K562 (cell line): ENCODE results near the gene DCLK1. TPM values are rescaled to one million over a fixed set of nuclear protein-coding genes. Genes with fewer than 3 reads are reported as not detected.

Source experiments
- ATAC-seq: fragments of 200-7000 bp; cut with Tn5 transposase; 3 replicates; pipeline ENCODE4 v1.9.1; 2020; ENCODE audit warnings: moderate library complexity
- BruUV-seq: library from RNA; stranded (reverse); fragments of 400-500 nt; replicated peaks from 2 replicates; lab custom pipeline; 2021; lab: Mats Ljungman, UMichigan
- CTCF ChIA-PET: fragments of 300-600 bp; formaldehyde crosslinking; extraction: SDS; loops from one replicate; lab custom pipeline; 2021; ENCODE audit warnings: low intra/inter-chr PET ratio; lab: Yijun Ruan, JAX
- POLR2A ChIA-PET: fragments of 300-600, 350-650 bp; sonication (Branson Sonifier 250); formaldehyde crosslinking; extraction: SDS; loops from one replicate; lab custom pipeline; 2021; ENCODE audit warnings: antibody characterized with exemption, inconsistent platforms; lab: Yijun Ruan, JAX
- DNase-seq, 4 experiments: peaks; one replicate each; pipeline versions ENCODE4 v3.0.0 to v3.0.0-alpha.2; 2011 to 2018; ENCODE audit warnings: low spot score in 3 of 4, mixed read lengths in 3 of 4; ENCODE audit errors: extremely low read depth in 1 of 4
- FAIRE-seq: peaks from 2 replicates; lab custom pipeline; 2011; peaks lifted over from hg19 to GRCh38; lab: Jason Lieb, UNC
- H2AFZ ChIP-seq: 2 replicates; pipeline ENCODE4 v1.6.0; 2011; ENCODE audit warnings: low read depth, low read length, control low read depth, inconsistent platforms
- H3K27ac ChIP-seq: fragments of 200-600 bp; 3 replicates; pipeline ENCODE4 v1.8.0; 2011; ENCODE audit warnings: low read depth, mild to moderate bottlenecking, control low read depth, inconsistent platforms, low read length, moderate library complexity, mixed read lengths; ENCODE audit errors: extremely low read depth
- H3K27me3 ChIP-seq, 2 experiments: fragments of 300-600 bp in 1 of 2; 2 replicates in 1 of 2; 3 replicates in 1 of 2; pipeline versions ENCODE4 v1.6.0 to v1.8.0; 2011; ENCODE audit warnings: inconsistent platforms in 2 of 2, low read length in 2 of 2, mild to moderate bottlenecking in 1 of 2, mixed read lengths in 1 of 2, moderate library complexity in 1 of 2; ENCODE audit not compliant: control insufficient read depth in 2 of 2, insufficient read depth in 2 of 2
- H3K36me3 ChIP-seq: fragments of 300-600 bp; 3 replicates; pipeline ENCODE4 v1.8.0; 2011; ENCODE audit warnings: mild to moderate bottlenecking, low read length, inconsistent platforms; ENCODE audit not compliant: control insufficient read depth, insufficient read depth
- H3K4me1 ChIP-seq, 2 experiments: fragments of 200-600 bp in 1 of 2; replicated peaks in 1 of 2; 2 replicates in 1 of 2; 3 replicates in 1 of 2; pipeline versions ENCODE4 v1.5.1 to v1.8.0; 2011; ENCODE audit warnings: inconsistent platforms in 2 of 2, low read length in 2 of 2, mild to moderate bottlenecking in 1 of 2, mixed read lengths in 1 of 2, moderate library complexity in 1 of 2; ENCODE audit not compliant: control insufficient read depth in 2 of 2, insufficient read depth in 2 of 2
- H3K4me2 ChIP-seq: 2 replicates; pipeline ENCODE4 v1.6.1; 2011; ENCODE audit warnings: low read length, control low read depth, inconsistent platforms, mixed read lengths; ENCODE audit not compliant: insufficient read depth
- H3K4me3 ChIP-seq: fragments of 200-600 bp; sonication (generic), shearing (Covaris generic); 2 replicates; pipeline ENCODE4 v1.5.1; 2016; ENCODE audit warnings: control low read depth, inconsistent platforms
- H3K79me2 ChIP-seq: fragments of 200-600 bp; 3 replicates; pipeline ENCODE4 v1.8.0; 2011; ENCODE audit warnings: low read length, inconsistent platforms; ENCODE audit not compliant: control insufficient read depth, insufficient read depth
- H3K9ac ChIP-seq, 2 experiments: 2 replicates each; pipeline versions ENCODE4 v1.6.0 to v1.6.1; 2011; ENCODE audit warnings: low read depth in 2 of 2, low read length in 2 of 2, control low read depth in 1 of 2, inconsistent platforms in 1 of 2, mild to moderate bottlenecking in 1 of 2, mixed read lengths in 1 of 2; ENCODE audit not compliant: insufficient read depth in 1 of 2
- H3K9me1 ChIP-seq: one replicate; pipeline ENCODE4 v1.6.0; 2011; ENCODE audit warnings: inconsistent platforms, mild to moderate bottlenecking, low read length, moderate library complexity; ENCODE audit not compliant: control insufficient read depth, insufficient read depth
- H3K9me3 ChIP-seq: replicated peaks from 2 replicates; pipeline ENCODE4 v1.5.1; 2011; ENCODE audit warnings: low read depth, low read length, inconsistent platforms; ENCODE audit not compliant: control insufficient read depth, insufficient read depth
- H4K20me1 ChIP-seq: replicated peaks from 2 replicates; pipeline ENCODE4 v1.6.1; 2011; ENCODE audit warnings: low read length, inconsistent platforms, mixed read lengths; ENCODE audit not compliant: control insufficient read depth, insufficient read depth
- BRCA1 ChIP-seq, 2 experiments: fragments of 450-650 bp in 1 of 2; sonication (generic) in 1 of 2; formaldehyde crosslinking in 1 of 2; IDR thresholded peaks; 2 replicates each; pipeline versions ENCODE4 v1.5.0 to v1.6.1; 2017 to 2020; ENCODE audit warnings: mild to moderate bottlenecking in 1 of 2, missing genetic modification reagents in 1 of 2
- BRD4 ChIP-seq: fragments of 200-600 bp; sonication (generic); IDR thresholded peaks from 2 replicates; pipeline ENCODE4 v1.6.1; 2017; ENCODE audit warnings: inconsistent platforms
- CAMTA2 ChIP-seq: fragments of 250-450 bp; sonication (Bioruptor Pico); conservative IDR thresholded peaks from 2 replicates; pipeline ENCODE4 v1.5.1; 2022
- CHD1 ChIP-seq: fragments of 200-600 bp; sonication (generic); IDR thresholded peaks from one replicate; pipeline ENCODE4 v1.6.1; 2012; ENCODE audit warnings: mild to moderate bottlenecking, moderate library complexity, low read length, inconsistent platforms
- DMBX1 ChIP-seq: fragments of 250-450 bp; sonication (Bioruptor Pico); IDR thresholded peaks from 2 replicates; pipeline ENCODE4 v1.8.0; 2022; ENCODE audit warnings: inconsistent platforms, mild to moderate bottlenecking, moderate library complexity, borderline replicate concordance
- FUS ChIP-seq: fragments of 200-400 bp; formaldehyde crosslinking; optimal IDR thresholded peaks from 2 replicates; pipeline ENCODE3; 2017; ENCODE audit warnings: low read depth, low read length
- KDM1A ChIP-seq, 2 experiments: fragments of 450-650 bp; IDR thresholded peaks; 2 replicates each; pipeline ENCODE4 v1.6.1; 2016; ENCODE audit warnings: mild to moderate bottlenecking in 2 of 2
- MAFK ChIP-seq: IDR thresholded peaks from 2 replicates; pipeline ENCODE4 v1.6.1; 2011; ENCODE audit warnings: low read length, improper control_type of control experiment
- MTA2 ChIP-seq: fragments of 450-650 bp; IDR thresholded peaks from 2 replicates; pipeline ENCODE4 v1.6.1; 2016; ENCODE audit warnings: low read depth
- SMAD2 ChIP-seq: fragments of 150-350 bp; IDR thresholded peaks from 2 replicates; pipeline ENCODE4 v1.6.1; 2014; ENCODE audit warnings: low read depth, mild to moderate bottlenecking, low read length
- SP1 ChIP-seq: sonication (generic); formaldehyde crosslinking; IDR thresholded peaks from 2 replicates; pipeline ENCODE4 v1.8.1; 2022; ENCODE audit warnings: mild to moderate bottlenecking, missing genetic modification reagents
- SREBF2 ChIP-seq: sonication (generic); formaldehyde crosslinking; IDR thresholded peaks from 2 replicates; pipeline ENCODE4 v1.4.0; 2020; ENCODE audit warnings: mild to moderate bottlenecking, missing genetic modification reagents
- ZNF282 ChIP-seq: sonication (generic); formaldehyde crosslinking; IDR thresholded peaks from 2 replicates; pipeline ENCODE4 v1.8.1; 2023; ENCODE audit warnings: missing genetic modification reagents
- ZNF384 ChIP-seq: IDR thresholded peaks from 2 replicates; pipeline ENCODE4 v1.6.1; 2012; ENCODE audit warnings: low read depth, low read length, improper control_type of control experiment
- ZNF707 ChIP-seq: fragments of 250-450 bp; sonication (Bioruptor Pico); conservative IDR thresholded peaks from 2 replicates; pipeline ENCODE4 v1.8.0; 2022; ENCODE audit warnings: inconsistent platforms, mild to moderate bottlenecking, moderate library complexity
- ZZZ3 ChIP-seq: fragments of 450-650 bp; IDR thresholded peaks from 2 replicates; pipeline ENCODE4 v1.6.1; 2016; ENCODE audit warnings: antibody characterized with exemption, mild to moderate bottlenecking, moderate library complexity
- WGBS: fragments of 100-300 bp; shearing (Covaris generic); methylation state at CpG from one replicate; pipeline ENCODE4 v1.1.6; 2016; ENCODE audit warnings: low coverage, mixed read lengths; ENCODE audit not compliant: insufficient coverage; ENCODE audit errors: missing lambda C conversion rate; 5-methylcytosine and 5-hydroxymethylcytosine counted together
- in situ Hi-C: fragments of 300-500 bp; cut with MboI; formaldehyde crosslinking; loops from 4 replicates; pipeline ENCODE4 v1.15.0; 2018; ENCODE audit warnings: inconsistent platforms, mixed read lengths
- intact Hi-C: fragments of 100-400 bp; cut with micrococcal nuclease; formaldehyde crosslinking; loops from 2 replicates; pipeline ENCODE4 v1.14.2; 2022
- polyA plus RNA-seq, 8 experiments: library from polyadenylated mRNA; depleted of rRNA in 4 of 8; stranded (reverse) in 5 of 8; unstranded in 3 of 8; fragments of >200 nt; fragmentation: Nextera tagmentation in 2 of 8; fragmentation: Illumina TruSeq in 1 of 8; extraction: Ambion mirVana in 2 of 8; extraction: Trizol in 1 of 8; gene quantifications; 2 replicates each; pipeline versions ENCODE4 v1.2.1 to v1.2.3, GENCODE V29; 2011 to 2014; ENCODE audit warnings: inconsistent platforms in 1 of 8, missing spikeins in 1 of 8
- total RNA-seq, 7 experiments: library from RNA; depleted of rRNA in 6 of 7; stranded (reverse); fragments of >200 nt in 6 of 7; fragmentation: Illumina TruSeq in 2 of 7; extraction: Trizol in 2 of 7; gene quantifications; 2 replicates each; pipeline versions ENCODE4 v1.2.1 to v1.2.3, GENCODE V29; 2011 to 2021; ENCODE audit warnings: low replicate concordance in 1 of 7
- TF ChIP-seq, protein P1 (sequence below): fragments of 250-450 bp; sonication (Bioruptor Pico); IDR thresholded peaks from 2 replicates; pipeline ENCODE4 v1.4.0; 2020; ENCODE audit warnings: mild to moderate bottlenecking
- TF ChIP-seq, protein P2 (sequence below): fragments of 250-450 bp; sonication (Bioruptor Pico); IDR thresholded peaks from 2 replicates; pipeline ENCODE4 v1.8.0; 2022; ENCODE audit warnings: moderate library complexity, mild to moderate bottlenecking, inconsistent platforms
- TF ChIP-seq, protein P3 (sequence below), 2 experiments: IDR thresholded peaks in 1 of 2; conservative IDR thresholded peaks in 1 of 2; 2 replicates each; pipeline ENCODE4 v1.6.1; 2016; ENCODE audit warnings: low read depth in 2 of 2, mild to moderate bottlenecking in 1 of 2, missing compliant biosample characterization in 1 of 2, missing genetic modification characterization in 1 of 2, moderate library complexity in 1 of 2
- TF ChIP-seq, protein P4 (sequence below): fragments of 250-450 bp; sonication (Bioruptor Pico); IDR thresholded peaks from 2 replicates; pipeline ENCODE4 v1.8.0; 2021; ENCODE audit warnings: moderate library complexity, mild to moderate bottlenecking, inconsistent platforms

Gene DCLK1
- total and polyA plus RNA-seq, 9 of the 15 experiments (the other 6 are each of a cell fraction or from before 2014, with no cell fraction given), result 0.07 TPM; not detected in 8

DNA sequence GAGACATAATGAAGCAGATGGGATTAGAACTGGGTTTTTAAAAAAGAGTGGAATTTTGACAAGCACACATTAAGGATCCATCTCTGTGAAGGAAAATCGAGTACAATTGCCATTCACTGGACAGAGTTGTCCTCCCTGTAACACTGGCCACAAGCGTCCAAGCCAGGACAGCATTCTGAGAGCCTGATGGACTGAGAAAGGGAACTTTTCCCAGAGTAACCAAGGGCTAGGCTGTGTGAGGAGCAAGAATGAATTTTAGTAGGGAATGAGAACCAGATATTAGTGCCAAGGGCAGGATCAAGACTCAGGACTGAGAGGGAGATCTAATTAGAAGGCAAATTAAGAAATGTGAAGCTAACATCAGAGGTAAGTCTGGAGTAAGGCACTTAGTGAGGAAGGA lies 73.1 kb downstream of the DCLK1 start:
- Histone ChIP-seq H3K79me2 (no peaks in the 10 kb centered on the region), H3K27me3 (no peaks in the 10 kb centered on the region), H3K9me1 (no peaks in the 10 kb centered on the region), H3K9me3 (no peaks in the 10 kb centered on the region), H4K20me1 (no peaks in the 10 kb centered on the region), H3K4me2 (no peak overlapping the region), H3K4me1 (no peaks in the 10 kb centered on the region)
- POLR2A ChIA-PET, result no interaction called here
- intact Hi-C loops (no loop called here), in situ Hi-C loops (no loop called here)
- no TSS peak for BruUV-seq
- TF ChIP-seq MTA2, result no peak
- no peak for TF ChIP-seq MAFK
- TF ChIP-seq ZNF384, result no peak
- TF ChIP-seq, protein P1, sequence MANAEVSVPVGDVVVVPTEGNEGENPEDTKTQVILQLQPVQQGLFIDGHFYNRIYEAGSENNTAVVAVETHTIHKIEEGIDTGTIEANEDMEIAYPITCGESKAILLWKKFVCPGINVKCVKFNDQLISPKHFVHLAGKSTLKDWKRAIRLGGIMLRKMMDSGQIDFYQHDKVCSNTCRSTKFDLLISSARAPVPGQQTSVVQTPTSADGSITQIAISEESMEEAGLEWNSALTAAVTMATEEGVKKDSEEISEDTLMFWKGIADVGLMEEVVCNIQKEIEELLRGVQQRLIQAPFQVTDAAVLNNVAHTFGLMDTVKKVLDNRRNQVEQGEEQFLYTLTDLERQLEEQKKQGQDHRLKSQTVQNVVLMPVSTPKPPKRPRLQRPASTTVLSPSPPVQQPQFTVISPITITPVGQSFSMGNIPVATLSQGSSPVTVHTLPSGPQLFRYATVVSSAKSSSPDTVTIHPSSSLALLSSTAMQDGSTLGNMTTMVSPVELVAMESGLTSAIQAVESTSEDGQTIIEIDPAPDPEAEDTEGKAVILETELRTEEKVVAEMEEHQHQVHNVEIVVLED (CRISPR knock-in tag), result no peak
- no peak for TF ChIP-seq FUS
- TF ChIP-seq, protein P2, sequence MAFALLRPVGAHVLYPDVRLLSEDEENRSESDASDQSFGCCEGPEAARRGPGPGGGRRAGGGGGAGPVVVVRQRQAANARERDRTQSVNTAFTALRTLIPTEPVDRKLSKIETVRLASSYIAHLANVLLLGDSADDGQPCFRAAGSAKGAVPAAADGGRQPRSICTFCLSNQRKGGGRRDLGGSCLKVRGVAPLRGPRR (CRISPR knock-in tag), result no peak
- TF ChIP-seq ZNF707 (CRISPR knock-in tag), result no peak
- TF ChIP-seq, protein P3, sequence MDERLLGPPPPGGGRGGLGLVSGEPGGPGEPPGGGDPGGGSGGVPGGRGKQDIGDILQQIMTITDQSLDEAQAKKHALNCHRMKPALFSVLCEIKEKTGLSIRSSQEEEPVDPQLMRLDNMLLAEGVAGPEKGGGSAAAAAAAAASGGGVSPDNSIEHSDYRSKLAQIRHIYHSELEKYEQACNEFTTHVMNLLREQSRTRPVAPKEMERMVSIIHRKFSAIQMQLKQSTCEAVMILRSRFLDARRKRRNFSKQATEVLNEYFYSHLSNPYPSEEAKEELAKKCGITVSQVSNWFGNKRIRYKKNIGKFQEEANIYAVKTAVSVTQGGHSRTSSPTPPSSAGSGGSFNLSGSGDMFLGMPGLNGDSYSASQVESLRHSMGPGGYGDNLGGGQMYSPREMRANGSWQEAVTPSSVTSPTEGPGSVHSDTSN (CRISPR knock-in tag; IDR thresholded peaks at IDR 0.05; ENCODE audit: low read depth), result no peak
- TF ChIP-seq, protein P3 (tag; conservative IDR thresholded peaks at IDR 0.05; ENCODE audit: low read depth), result no peak
- TF ChIP-seq SREBF2 (CRISPR knock-in tag), result no peak
- no peak for TF ChIP-seq DMBX1 (CRISPR knock-in tag)
- TF ChIP-seq, protein P4, sequence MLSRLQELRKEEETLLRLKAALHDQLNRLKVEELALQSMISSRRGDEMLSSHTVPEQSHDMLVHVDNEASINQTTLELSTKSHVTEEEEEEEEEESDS (CRISPR knock-in tag), result no peak
- no peak for TF ChIP-seq CAMTA2 (CRISPR knock-in tag)
- no peak for TF ChIP-seq SMAD2
- TF ChIP-seq ZNF282, result no peak
- TF ChIP-seq BRD4, result no peak
- TF ChIP-seq BRCA1 (IDR thresholded peaks at IDR 0.05), result no peak
- TF ChIP-seq BRCA1 (CRISPR knock-in tag; IDR thresholded peaks at IDR 0.05), result no peak
- no peak for TF ChIP-seq CHD1
- no peak for TF ChIP-seq SP1 (CRISPR knock-in tag)
- TF ChIP-seq ZZZ3, result no peak
- no peak for TF ChIP-seq KDM1A (IDR thresholded peaks at IDR 0.05)
- TF ChIP-seq, all 486 proteins: peak for 0
- WGBS, result 0% methylated on average over 2 of the region's 2 CpGs
- no peak overlapping the region for H3K9ac ChIP-seq
- no peak for FAIRE-seq
- no peak overlapping the region for H3K27ac ChIP-seq
- no peaks in the 10 kb centered on the region for H3K36me3 ChIP-seq
- H2AFZ ChIP-seq, result no peak overlapping the region
- H3K4me3 ChIP-seq, result no peak overlapping the region
- CTCF ChIA-PET, result no interaction called here
- no peak for ATAC-seq
- no peak for DNase-seq
